Endothelial cell (in vitro differentiated cells): ENCODE data around the gene HDGFL2. TPM values are rescaled to one million over a fixed set of nuclear protein-coding genes. Genes with fewer than 3 reads are reported as not detected.
A peak's percentile ranks its signal among the peaks of the same experiment; 100 is the strongest.

ENCODE experiments used
- DNase-seq: peaks from one replicate; pipeline ENCODE4 v3.0.0; 2021; ENCODE audit warnings: low spot score
- H3K27ac Mint-ChIP-seq: one replicate; pipeline ENCODE4 v1.8.0; 2021; ENCODE audit warnings: mixed read lengths, inconsistent platforms; ENCODE audit not compliant: unreplicated experiment
- H3K27me3 Mint-ChIP-seq: one replicate; pipeline ENCODE4 v1.8.0; 2021; ENCODE audit warnings: mild to moderate bottlenecking, moderate library complexity, mixed read lengths, inconsistent platforms; ENCODE audit not compliant: unreplicated experiment
- H3K36me3 Mint-ChIP-seq: one replicate; pipeline ENCODE4 v1.8.0; 2021; ENCODE audit warnings: mild to moderate bottlenecking, low read depth, mixed read lengths, inconsistent platforms; ENCODE audit not compliant: unreplicated experiment
- H3K4me1 Mint-ChIP-seq: one replicate; pipeline ENCODE4 v1.8.0; 2021; ENCODE audit warnings: mild to moderate bottlenecking, mixed read lengths, inconsistent platforms; ENCODE audit not compliant: unreplicated experiment
- H3K4me3 Mint-ChIP-seq: one replicate; pipeline ENCODE4 v1.8.0; 2021; ENCODE audit warnings: mild to moderate bottlenecking, mixed read lengths, inconsistent platforms; ENCODE audit not compliant: unreplicated experiment
- H3K9me3 Mint-ChIP-seq: one replicate; pipeline ENCODE4 v1.8.0; 2021; ENCODE audit warnings: mixed read lengths, inconsistent platforms; ENCODE audit not compliant: unreplicated experiment
- CTCF ChIP-seq: fragments of 200-600 bp; sonication (generic); IDR thresholded peaks from one replicate; pipeline ENCODE4 v1.5.0; 2021; ENCODE audit warnings: antibody characterized with exemption; ENCODE audit not compliant: unreplicated experiment
- total RNA-seq: library from RNA; stranded (reverse); fragmentation: NEBNext Ultra II Directional; extraction: Animal tissue kit (Norgen Biotek cat#: 25700); gene quantifications from one replicate; pipeline ENCODE4 v1.2.1, GENCODE V29; 2021; ENCODE audit not compliant: unreplicated experiment

Gene HDGFL2
- total RNA-seq, 1 donor from 2014 or later = 107 TPM

- H3K9me3 Mint-ChIP-seq = no peaks in the 10 kb centered on the region
- H3K27me3 Mint-ChIP-seq = peaks cover 1% of the 10 kb centered on the region
- H3K4me3 Mint-ChIP-seq = no peak overlapping the region
These were observed 509 bp upstream of the HDGFL2 start for GRCh38 chr19:4471403-4472173.

GRCh38 chr19:4473011-4473762 is 1.1 kb downstream of the HDGFL2 start:
- no peaks in the 10 kb centered on the region for H3K9me3 Mint-ChIP-seq
- peaks cover 4% of the 10 kb centered on the region for H3K27me3 Mint-ChIP-seq
- H3K27ac Mint-ChIP-seq = no peak overlapping the region
- peaks cover 4% of the 10 kb centered on the region for H3K36me3 Mint-ChIP-seq
- DNase-seq = no peak
- TF ChIP-seq CTCF = no peak
- H3K4me1 Mint-ChIP-seq = peaks cover 19% of the 10 kb centered on the region
- H3K4me3 Mint-ChIP-seq = peak overlapping the region; percentile 95

More at GRCh38 chr19:4471403-4472173, 509 bp upstream of the HDGFL2 start:
- peak; percentile 96 for DNase-seq
- H3K36me3 Mint-ChIP-seq = peaks cover 3% of the 10 kb centered on the region
- no peak overlapping the region for H3K27ac Mint-ChIP-seq
- peaks cover 19% of the 10 kb centered on the region for H3K4me1 Mint-ChIP-seq
- TF ChIP-seq CTCF = no peak

GRCh38 chr19:4473763-4474513 is 1.8 kb downstream of the HDGFL2 start:
- DNase-seq = no peak
- peaks cover 4% of the 10 kb centered on the region for H3K36me3 Mint-ChIP-seq
- no peak for TF ChIP-seq CTCF
- peaks cover 19% of the 10 kb centered on the region for H3K4me1 Mint-ChIP-seq
- H3K27me3 Mint-ChIP-seq = peaks cover 4% of the 10 kb centered on the region
- H3K4me3 Mint-ChIP-seq = peak overlapping the region; percentile 95
- H3K27ac Mint-ChIP-seq = peak overlapping the region; percentile 52
- H3K9me3 Mint-ChIP-seq = no peaks in the 10 kb centered on the region

- Mint-ChIP-seq H3K9me3 (no peaks in the 10 kb centered on the region), H3K4me3 (peak overlapping the region; percentile 95), H3K36me3 (peaks cover 4% of the 10 kb centered on the region), H3K27ac (peak overlapping the region; percentile 52), H3K4me1 (peaks cover 19% of the 10 kb centered on the region), H3K27me3 (peaks cover 4% of the 10 kb centered on the region)
- peak; percentile 66 for DNase-seq
- no peak for TF ChIP-seq CTCF
These were observed 2.5 kb downstream of the HDGFL2 start for GRCh38 chr19:4474514-4475022.
